Measurements from ENCODE around the gene RYR2.

Gene RYR2

GRCh38 chr1:237041795-237042525 is at the start of gene RYR2:
TSS of gene RYR2 (plus strand) at chr1:237042184. CDS start at chr1:237042522, 338 bp downstream.
- peak in 1 of 2 donors; percentile 28 for DNase-seq

GRCh38 chr1:236992449-236992848 is 49.5 kb upstream of the RYR2 start:
- no peak for DNase-seq

DNA sequence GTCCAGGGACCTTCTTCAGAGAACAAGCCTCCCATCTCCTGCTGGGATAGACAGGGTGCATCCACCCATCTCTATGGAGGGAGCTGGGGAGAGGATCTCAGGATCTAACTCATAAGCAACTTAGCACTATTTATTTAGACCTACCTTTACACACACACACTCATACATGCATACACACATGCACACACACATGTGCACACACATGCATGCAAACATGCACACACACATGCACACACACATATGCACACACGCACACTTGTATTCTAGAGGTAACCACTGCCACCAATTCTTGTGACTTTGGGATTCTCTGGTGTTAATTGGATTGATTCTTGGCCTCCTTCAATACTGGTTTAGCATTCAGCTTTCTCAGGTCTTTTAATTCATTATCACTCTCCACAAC is 47.5 kb upstream of the RYR2 start:
- DNase-seq, result no peak

DNA sequence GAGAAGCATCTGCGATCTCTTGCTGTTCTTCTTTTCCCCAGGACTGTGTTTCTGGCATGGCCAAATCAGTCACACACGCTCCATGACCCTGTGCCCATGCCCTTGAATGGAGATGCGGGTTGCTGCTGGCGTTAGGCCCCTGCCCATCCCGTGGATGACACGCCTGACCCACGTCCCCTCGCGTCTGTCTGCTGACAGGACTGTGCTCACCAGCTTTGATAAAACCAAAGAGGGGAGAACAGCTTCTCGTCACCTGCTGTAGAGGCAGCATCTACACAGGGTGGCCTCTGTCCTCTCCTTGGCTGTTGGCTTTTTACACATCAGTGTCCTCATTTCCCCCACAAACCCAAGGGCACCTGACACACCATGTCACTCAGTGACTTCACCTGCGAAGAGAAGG is 44.6 kb upstream of the RYR2 start:
- DNase-seq, result no peak

DNA sequence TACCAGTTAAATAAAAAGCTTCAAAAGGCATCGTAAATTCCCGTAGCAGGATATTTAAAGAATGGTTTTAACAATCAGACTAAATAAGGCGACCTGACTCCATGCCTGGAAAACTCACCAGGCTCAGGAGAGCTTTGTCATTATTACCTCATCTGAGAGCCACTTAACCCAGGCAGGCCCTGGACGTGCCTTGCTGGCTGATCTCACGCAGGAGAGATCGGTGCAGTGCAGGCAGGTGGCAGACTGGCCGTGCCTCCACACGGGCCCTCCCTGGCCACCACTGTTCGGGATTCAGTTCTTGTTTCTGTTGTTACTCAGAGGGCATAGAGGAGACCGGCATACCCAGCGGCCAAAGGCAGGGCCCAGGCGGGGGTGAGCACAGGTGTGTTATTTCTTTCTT is 44.1 kb upstream of the RYR2 start:
- DNase-seq, result no peak

- DNase-seq, result no peak
These were observed 43.4 kb upstream of the RYR2 start for GRCh38 chr1:236998546-236998945.

DNA sequence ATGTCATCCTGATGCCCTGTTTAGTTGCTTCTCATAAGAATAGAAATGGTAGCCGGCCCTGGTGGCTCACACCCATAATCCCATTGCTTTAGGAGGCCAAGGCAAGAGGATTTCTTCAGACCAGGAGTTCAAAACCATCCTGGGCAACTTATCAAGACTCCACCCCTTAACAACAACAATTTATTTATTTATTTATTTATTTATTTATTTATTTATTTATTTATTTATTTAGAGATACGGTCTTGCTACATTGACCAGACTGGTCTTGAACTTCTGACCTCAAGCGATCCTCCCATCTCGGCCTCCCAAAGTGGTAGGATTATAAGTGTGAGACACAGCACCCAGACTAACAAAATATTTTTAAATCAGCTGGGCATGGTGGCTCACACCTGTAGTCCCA is 41.8 kb upstream of the RYR2 start:
- DNase-seq, result no peak

DNA sequence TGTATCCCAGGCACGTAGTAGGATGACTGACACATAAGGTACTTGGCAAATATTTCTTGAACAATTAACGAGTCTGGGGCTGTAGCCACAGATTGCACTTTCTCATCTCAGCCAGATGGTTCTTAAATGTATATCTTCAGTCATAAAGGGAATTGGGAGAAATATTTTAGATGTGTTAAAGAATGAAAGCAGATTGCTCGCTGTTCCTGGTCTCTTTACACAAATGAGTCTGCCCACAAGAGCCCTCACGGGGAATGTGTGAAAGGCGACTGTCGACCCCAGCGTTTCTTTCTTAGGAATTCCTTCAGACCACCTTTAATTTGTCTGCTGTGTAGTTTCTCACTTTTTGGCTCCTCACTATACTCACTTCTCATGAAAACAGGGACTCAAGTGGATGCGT is 38.5 kb upstream of the RYR2 start:
- DNase-seq, result no peak

- no peak for DNase-seq
These were observed 37.9 kb upstream of the RYR2 start, which contains the start of gene MT1HL1 for GRCh38 chr1:237004116-237004515. TSS of gene MT1HL1 (minus strand) at chr1:237004441. CDS start at chr1:237004372, 69 bp downstream.

GRCh38 chr1:237005674-237006073 is 36.3 kb upstream of the RYR2 start:
- no peak for DNase-seq

GRCh38 chr1:237007147-237007881 is 34.7 kb upstream of the RYR2 start:
- DNase-seq, result no peak

DNA sequence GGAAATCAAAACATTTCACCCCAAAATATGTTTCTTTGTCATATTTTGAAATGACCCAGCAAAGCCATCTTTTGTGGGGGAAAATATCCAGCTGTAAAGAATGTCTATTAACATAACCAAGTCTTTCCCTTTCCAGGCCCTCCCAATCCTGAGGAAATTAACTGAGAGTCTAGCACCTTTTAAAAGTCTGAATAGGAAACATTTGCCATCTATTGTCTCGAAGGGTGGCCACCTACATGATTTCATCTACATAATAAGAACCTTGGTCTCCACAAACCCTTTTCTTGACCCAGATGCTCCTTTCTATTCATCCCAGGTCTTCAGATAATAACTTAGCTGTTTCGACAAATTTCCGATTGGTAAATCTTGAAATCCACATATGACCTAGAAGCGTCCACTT is 32.4 kb upstream of the RYR2 start:
- DNase-seq, result no peak

DNA sequence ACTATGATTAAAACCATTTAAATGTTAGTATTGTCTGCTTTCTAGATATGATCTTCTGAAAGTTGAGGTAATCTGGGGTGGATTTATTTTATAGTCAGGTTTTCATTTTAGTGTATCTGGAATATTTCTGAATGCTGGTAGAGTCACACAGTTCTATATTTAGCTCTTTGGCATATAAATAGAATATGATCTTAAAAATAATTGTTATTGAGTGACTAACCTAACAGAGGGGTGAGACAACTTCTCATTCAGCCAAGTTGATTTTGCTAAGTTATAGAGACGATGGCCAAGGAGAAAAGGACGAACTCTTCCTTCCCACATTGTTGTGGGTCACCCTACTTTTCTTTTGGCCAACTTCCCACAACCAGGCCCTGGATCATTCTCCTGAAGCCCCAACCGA is 30.6 kb upstream of the RYR2 start:
- no peak for DNase-seq

DNA sequence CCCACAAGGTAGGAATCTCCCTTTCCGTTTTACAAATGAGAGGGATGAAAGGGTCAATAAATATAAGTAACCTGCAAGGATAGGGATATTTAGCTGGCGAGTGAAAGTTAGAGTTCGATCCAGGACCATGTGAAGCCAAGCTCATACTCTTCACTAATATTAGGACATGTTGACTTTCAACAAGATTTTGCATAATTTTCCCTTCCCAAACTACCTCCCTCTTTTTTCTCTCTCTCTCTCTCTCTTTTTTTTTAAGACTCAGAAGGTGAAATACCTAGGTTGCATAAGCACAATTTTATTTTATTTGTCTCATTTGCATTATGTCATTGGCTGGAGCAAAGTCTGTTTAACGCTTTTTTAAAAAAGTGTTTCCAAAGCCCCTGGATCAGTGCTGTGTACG is 29.6 kb upstream of the RYR2 start:
- DNase-seq, result no peak

DNA sequence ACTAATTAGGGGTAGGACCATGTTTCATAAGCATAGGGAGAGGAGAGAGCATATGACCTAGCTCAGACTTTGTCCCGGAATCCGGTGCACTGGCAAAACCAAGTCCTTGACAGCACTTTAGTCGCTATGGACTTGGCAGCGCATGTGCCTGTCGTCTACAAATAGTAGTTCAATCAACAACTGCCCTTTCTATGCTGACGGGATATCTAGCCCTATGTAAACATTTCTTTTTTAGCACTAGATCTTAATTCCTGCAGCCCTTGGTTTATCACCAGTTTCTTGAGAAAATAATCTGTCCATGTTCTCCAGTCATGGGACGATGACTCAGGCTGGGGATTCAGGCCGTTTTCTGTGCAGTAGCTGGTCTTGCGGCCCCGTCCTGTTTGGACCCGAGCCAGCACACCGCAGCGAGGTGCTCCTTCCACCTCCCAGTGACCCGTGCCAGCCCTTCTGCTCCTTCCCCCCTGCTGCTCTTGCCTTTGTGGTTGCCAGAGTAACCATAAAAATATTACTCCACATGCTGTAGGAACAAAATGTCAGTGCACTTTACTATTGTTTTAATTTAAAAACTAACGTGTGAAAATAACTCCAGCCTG is 29.1 kb upstream of the RYR2 start:
- no peak for DNase-seq

DNA sequence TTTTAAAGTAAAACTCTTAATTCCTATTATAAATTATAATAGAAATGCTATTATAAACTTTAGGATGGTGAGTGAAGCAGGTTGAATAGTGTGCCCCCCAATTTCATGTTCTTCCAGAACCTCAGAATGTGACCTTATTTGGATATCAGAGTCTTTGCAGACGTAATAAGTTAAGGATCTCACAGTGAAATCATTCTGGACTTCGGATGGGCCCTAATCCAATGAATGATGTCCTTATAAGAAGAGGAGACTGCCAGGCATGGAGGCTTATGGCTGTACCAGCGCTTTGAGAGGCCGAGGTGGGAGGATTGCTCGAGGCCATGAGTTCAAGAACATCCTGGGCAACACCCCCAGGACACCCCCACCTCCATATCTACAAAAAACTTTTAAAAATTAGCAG is 28.4 kb upstream of the RYR2 start:
- no peak for DNase-seq

- DNase-seq, result no peak
These were observed 25.4 kb upstream of the RYR2 start for GRCh38 chr1:237016626-237017025.

DNA sequence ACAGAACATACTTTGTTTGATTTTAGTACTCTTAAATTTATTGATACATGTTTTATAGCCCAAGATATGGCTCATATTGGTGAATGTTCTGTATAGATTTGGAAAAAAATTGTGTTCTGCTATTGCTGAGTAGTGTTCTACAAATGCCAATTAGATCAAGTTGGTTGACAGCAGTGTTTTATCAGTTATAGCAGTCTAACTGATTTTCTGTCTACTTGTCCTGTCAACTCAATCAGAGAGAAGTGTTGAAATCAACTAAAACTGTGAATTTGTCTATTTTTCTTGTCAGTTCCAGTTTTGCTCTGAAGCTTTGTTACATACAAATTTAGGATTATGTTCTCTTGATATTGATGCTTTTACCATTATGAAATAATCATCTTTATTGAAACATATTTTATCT is 23.1 kb upstream of the RYR2 start:
- no peak for DNase-seq

GRCh38 chr1:237025358-237026074 is 16.5 kb upstream of the RYR2 start:
- DNase-seq, result no peak

DNA sequence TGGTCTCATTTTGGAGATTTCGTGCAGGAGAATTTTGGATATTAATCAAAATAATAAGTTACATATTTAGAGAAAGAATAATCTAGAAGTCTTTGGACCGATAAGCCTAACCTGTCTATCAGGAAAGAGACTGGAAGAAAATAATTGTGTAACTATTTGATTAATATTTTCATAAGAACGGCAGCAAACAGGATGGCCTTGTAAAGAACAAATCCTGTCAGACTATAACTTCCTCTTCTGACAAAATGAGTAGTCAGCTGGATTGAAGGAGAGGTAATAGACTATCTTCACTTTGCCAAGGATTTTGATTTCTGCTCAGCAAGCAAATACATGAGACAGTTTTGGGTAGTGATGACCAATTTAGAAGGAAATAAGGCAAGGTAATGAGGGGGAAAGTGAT is 12.7 kb upstream of the RYR2 start:
- DNase-seq, result no peak

GRCh38 chr1:237029850-237030535 is 12.0 kb upstream of the RYR2 start:
- DNase-seq, result no peak

DNA sequence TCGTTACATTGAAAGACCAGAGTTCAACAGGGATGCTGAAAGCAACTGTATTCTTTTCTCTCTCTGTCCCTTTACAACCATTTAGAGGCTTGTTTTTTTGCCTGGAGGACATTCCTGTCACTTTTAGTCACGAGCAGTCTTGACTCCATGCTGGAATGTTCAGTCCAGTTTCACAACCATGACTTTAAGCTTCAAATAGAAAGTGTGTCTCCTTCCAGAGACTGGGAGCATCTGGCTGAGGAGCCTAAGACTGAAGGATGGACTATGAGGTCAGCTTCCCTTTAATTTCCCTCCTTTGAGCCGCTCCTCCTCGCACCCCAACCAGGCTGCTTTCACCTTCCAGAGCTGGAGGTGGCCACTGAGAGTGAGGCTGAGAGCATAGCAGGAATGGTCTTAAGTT is 10.5 kb upstream of the RYR2 start:
- no peak for DNase-seq

DNA sequence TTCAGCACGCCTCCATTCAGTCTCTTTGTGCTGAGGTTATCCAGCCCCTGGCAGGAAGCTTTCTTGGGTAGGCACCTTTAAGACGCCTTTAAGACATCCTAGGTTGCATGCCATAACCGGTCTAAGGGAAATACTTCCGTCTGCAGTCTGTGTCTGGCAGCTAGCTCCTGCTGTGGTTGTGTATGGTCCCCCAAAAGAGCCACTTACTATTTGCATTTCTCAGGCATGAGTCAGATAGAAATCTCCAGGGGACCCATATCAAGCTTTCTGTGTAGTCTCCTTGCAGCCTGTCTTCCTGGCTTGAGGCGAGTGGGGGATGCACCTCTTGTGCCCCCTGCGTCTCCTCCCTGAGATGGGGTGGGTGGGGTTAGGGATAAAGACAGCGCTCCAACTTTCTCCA is 10.0 kb upstream of the RYR2 start:
- no peak for DNase-seq
